ENCODE measurements around the gene PRG2. TPM values are rescaled to one million over a fixed set of nuclear protein-coding genes. Genes with fewer than 3 reads are reported as not detected.
A peak's percentile ranks its signal among the peaks of the same experiment; 100 is the strongest.

PRG2 gene
- total RNA-seq, 1 donor from 2014 or later = not detected

GRCh38 chr11:57426439-57426928, 36.0 kb upstream of the PRG2 start:
- Mint-ChIP-seq H3K36me3 (ENCODE audit: low read depth) (peaks cover 52% of the 10 kb centered on the region), H3K9me3 (no peaks in the 10 kb centered on the region)

GRCh38 chr11:57425565-57426438, 35.4 kb upstream of the PRG2 start:
- Mint-ChIP-seq H3K4me3 (ENCODE audit: low read depth) (peak overlapping the region; percentile 91), H3K27me3 (ENCODE audit: low read depth) (peaks cover 3% of the 10 kb centered on the region), H3K36me3 (ENCODE audit: low read depth) (peaks cover 59% of the 10 kb centered on the region), H3K4me1 (ENCODE audit: low read depth) (peaks cover 50% of the 10 kb centered on the region), H3K27ac (peak overlapping the region; percentile 64), H3K9me3 (no peaks in the 10 kb centered on the region)
- intact Hi-C loops (cut with micrococcal nuclease) = loop anchor here (1.0 to 10.0 kb wide), 8 partner anchors 20 to 1153 kb away; partner anchors contain the start of genes P2RX3, SELENOH, SSRP1 and TIMM10
- no peak for DNase-seq (ENCODE audit: low spot score)

More at GRCh38 chr11:57426439-57426928, 36.0 kb upstream of the PRG2 start:
- intact Hi-C loops (cut with micrococcal nuclease) = loop anchor here (5.0 to 10.0 kb wide), 3 partner anchors 89 to 241 kb away; partner anchors contain the start of genes P2RX3, SSRP1, YPEL4 and ZDHHC5
- H3K4me3 Mint-ChIP-seq (ENCODE audit: low read depth) = peak overlapping the region; percentile 91
- peaks cover 3% of the 10 kb centered on the region for H3K27me3 Mint-ChIP-seq (ENCODE audit: low read depth)
- peak overlapping the region; percentile 64 for H3K27ac Mint-ChIP-seq
- H3K4me1 Mint-ChIP-seq (ENCODE audit: low read depth) = peaks cover 47% of the 10 kb centered on the region
- no peak for DNase-seq (ENCODE audit: low spot score)

GRCh38 chr11:57424792-57425564, 34.5 kb upstream of the PRG2 start:
- Mint-ChIP-seq H3K4me1 (ENCODE audit: low read depth) (peaks cover 58% of the 10 kb centered on the region), H3K36me3 (ENCODE audit: low read depth) (peaks cover 67% of the 10 kb centered on the region), H3K27ac (peak overlapping the region; percentile 64), H3K4me3 (ENCODE audit: low read depth) (peak overlapping the region; percentile 91), H3K27me3 (ENCODE audit: low read depth) (peaks cover 3% of the 10 kb centered on the region), H3K9me3 (no peaks in the 10 kb centered on the region)
- DNase-seq (ENCODE audit: low spot score) = peak; percentile 76
- intact Hi-C loops (cut with micrococcal nuclease) = loop anchor here (1.0 to 10.0 kb wide), 8 partner anchors 19 to 1154 kb away; partner anchors contain the start of genes P2RX3, SELENOH, SSRP1 and TIMM10

GRCh38 chr11:57424137-57424791, 33.8 kb upstream of the PRG2 start:
- no peak for DNase-seq (ENCODE audit: low spot score)
- Mint-ChIP-seq H3K36me3 (ENCODE audit: low read depth) (peaks cover 73% of the 10 kb centered on the region), H3K4me1 (ENCODE audit: low read depth) (peaks cover 58% of the 10 kb centered on the region), H3K9me3 (no peaks in the 10 kb centered on the region), H3K27me3 (ENCODE audit: low read depth) (peaks cover 3% of the 10 kb centered on the region), H3K4me3 (ENCODE audit: low read depth) (peak overlapping the region; percentile 91), H3K27ac (peak overlapping the region; percentile 64)
- intact Hi-C loops (cut with micrococcal nuclease) = loop anchor here (10.0 kb wide), 1 partner anchor 221 kb away; the partner anchor contains the start of gene YPEL4

GRCh38 chr11:57422669-57423068, 32.2 kb upstream of the PRG2 start:
- Mint-ChIP-seq H3K27me3 (ENCODE audit: low read depth) (no peaks in the 10 kb centered on the region), H3K27ac (peak overlapping the region; percentile 57), H3K36me3 (ENCODE audit: low read depth) (peaks cover 88% of the 10 kb centered on the region), H3K4me3 (ENCODE audit: low read depth) (peak overlapping the region; percentile 91), H3K9me3 (no peaks in the 10 kb centered on the region), H3K4me1 (ENCODE audit: low read depth) (peaks cover 58% of the 10 kb centered on the region)
- intact Hi-C loops (cut with micrococcal nuclease) = loop anchor here (10.0 kb wide), 1 partner anchor 222 kb away; the partner anchor contains the start of gene YPEL4
- no peak for DNase-seq (ENCODE audit: low spot score)

GRCh38 chr11:57421805-57422204, 31.4 kb upstream of the PRG2 start:
- peaks cover 97% of the 10 kb centered on the region for H3K36me3 Mint-ChIP-seq (ENCODE audit: low read depth)
- H3K4me3 Mint-ChIP-seq (ENCODE audit: low read depth) = no peak overlapping the region

GRCh38 chr11:57421066-57421465, 30.6 kb upstream of the PRG2 start:
- Mint-ChIP-seq H3K27ac (no peak overlapping the region), H3K9me3 (no peaks in the 10 kb centered on the region), H3K36me3 (ENCODE audit: low read depth) (peaks cover 98% of the 10 kb centered on the region), H3K4me1 (ENCODE audit: low read depth) (peaks cover 47% of the 10 kb centered on the region), H3K4me3 (ENCODE audit: low read depth) (no peak overlapping the region), H3K27me3 (ENCODE audit: low read depth) (no peaks in the 10 kb centered on the region)
- no peak for DNase-seq (ENCODE audit: low spot score)
- intact Hi-C loops (cut with micrococcal nuclease) = loop anchor here (10.0 kb wide), 1 partner anchor 224 kb away; the partner anchor contains the start of gene YPEL4

More at GRCh38 chr11:57421805-57422204, 31.4 kb upstream of the PRG2 start:
- Mint-ChIP-seq H3K9me3 (no peaks in the 10 kb centered on the region), H3K27ac (no peak overlapping the region), H3K27me3 (ENCODE audit: low read depth) (no peaks in the 10 kb centered on the region), H3K4me1 (ENCODE audit: low read depth) (peaks cover 51% of the 10 kb centered on the region)
- intact Hi-C loops (cut with micrococcal nuclease) = loop anchor here (10.0 kb wide), 1 partner anchor 223 kb away; the partner anchor contains the start of gene YPEL4
- no peak for DNase-seq (ENCODE audit: low spot score)

- H3K4me1 Mint-ChIP-seq (ENCODE audit: low read depth) = peaks cover 41% of the 10 kb centered on the region
- H3K27me3 Mint-ChIP-seq (ENCODE audit: low read depth) = no peaks in the 10 kb centered on the region
- DNase-seq (ENCODE audit: low spot score) = no peak
- no peak overlapping the region for H3K27ac Mint-ChIP-seq
- no peaks in the 10 kb centered on the region for H3K9me3 Mint-ChIP-seq
- no peak overlapping the region for H3K4me3 Mint-ChIP-seq (ENCODE audit: low read depth)
- intact Hi-C loops (cut with micrococcal nuclease) = no loop called here
- H3K36me3 Mint-ChIP-seq (ENCODE audit: low read depth) = peaks cover 95% of the 10 kb centered on the region
Measured at GRCh38 chr11:57419146-57419545, 28.7 kb upstream of the PRG2 start.

GRCh38 chr11:57418131-57418530, 27.7 kb upstream of the PRG2 start:
- Mint-ChIP-seq H3K9me3 (no peaks in the 10 kb centered on the region), H3K27me3 (ENCODE audit: low read depth) (no peaks in the 10 kb centered on the region), H3K4me1 (ENCODE audit: low read depth) (peaks cover 34% of the 10 kb centered on the region), H3K36me3 (ENCODE audit: low read depth) (peaks cover 95% of the 10 kb centered on the region), H3K27ac (no peak overlapping the region), H3K4me3 (ENCODE audit: low read depth) (no peak overlapping the region)
- intact Hi-C loops (cut with micrococcal nuclease) = no loop called here
- no peak for DNase-seq (ENCODE audit: low spot score)

- H3K36me3 Mint-ChIP-seq (ENCODE audit: low read depth) = peaks cover 92% of the 10 kb centered on the region
- peaks cover 24% of the 10 kb centered on the region for H3K4me1 Mint-ChIP-seq (ENCODE audit: low read depth)
- no peak overlapping the region for H3K4me3 Mint-ChIP-seq (ENCODE audit: low read depth)
- H3K27me3 Mint-ChIP-seq (ENCODE audit: low read depth) = no peaks in the 10 kb centered on the region
- no peak overlapping the region for H3K27ac Mint-ChIP-seq
- no peak for DNase-seq (ENCODE audit: low spot score)
- intact Hi-C loops (cut with micrococcal nuclease) = no loop called here
- no peaks in the 10 kb centered on the region for H3K9me3 Mint-ChIP-seq
Measured at GRCh38 chr11:57417056-57417455, 26.6 kb upstream of the PRG2 start.

- DNase-seq (ENCODE audit: low spot score) = no peak
- H3K4me3 Mint-ChIP-seq (ENCODE audit: low read depth) = no peak overlapping the region
- no peaks in the 10 kb centered on the region for H3K27me3 Mint-ChIP-seq (ENCODE audit: low read depth)
- no peaks in the 10 kb centered on the region for H3K9me3 Mint-ChIP-seq
- H3K4me1 Mint-ChIP-seq (ENCODE audit: low read depth) = peaks cover 19% of the 10 kb centered on the region
- H3K27ac Mint-ChIP-seq = no peak overlapping the region
- peaks cover 90% of the 10 kb centered on the region for H3K36me3 Mint-ChIP-seq (ENCODE audit: low read depth)
- intact Hi-C loops (cut with micrococcal nuclease) = no loop called here
Measured at GRCh38 chr11:57416436-57416835, 26.0 kb upstream of the PRG2 start.
